H1 (cell line): ENCODE measurements around the gene MYL6B. TPM values are rescaled to one million over a fixed set of nuclear protein-coding genes. Genes with fewer than 3 reads are reported as not detected.

Experiments
- CTCF ChIA-PET: fragments of 300-600 bp; sonication (Branson Sonifier 250); formaldehyde crosslinking; loops from one replicate; lab custom pipeline; 2021; ENCODE audit not compliant: partially characterized antibody; lab: Charles Lee
- POLR2A ChIA-PET: fragments of 300-600 bp; sonication (Branson Sonifier 250); formaldehyde crosslinking; loops from one replicate; lab custom pipeline; 2021; ENCODE audit warnings: inconsistent platforms; ENCODE audit not compliant: partially characterized antibody; lab: Charles Lee
- DNase-seq, 2 experiments: peaks; one replicate each; pipeline versions ENCODE4 v3.0.0 to v3.0.0-alpha.2; 2010 to 2022; ENCODE audit warnings: low spot score in 2 of 2, low read depth in 1 of 2, mixed read lengths in 1 of 2
- FAIRE-seq: peaks from 2 replicates; lab custom pipeline; 2011; peaks lifted over from hg19 to GRCh38; lab: Jason Lieb, UNC
- H2AFZ ChIP-seq: 2 replicates; pipeline ENCODE4 v1.8.1; 2012; ENCODE audit warnings: low read length, inconsistent platforms
- H2AK5ac ChIP-seq: 2 replicates; pipeline ENCODE4 v1.6.1; 2013; ENCODE audit warnings: low read depth, low read length
- H2BK120ac ChIP-seq: replicated peaks from 2 replicates; pipeline ENCODE3; 2013; ENCODE audit warnings: low read depth, low read length, inconsistent platforms
- H2BK12ac ChIP-seq: 2 replicates; pipeline ENCODE4 v1.6.1; 2013; ENCODE audit warnings: low read depth, low read length
- H2BK15ac ChIP-seq: 2 replicates; pipeline ENCODE4 v1.6.1; 2013; ENCODE audit warnings: low read length
- H2BK20ac ChIP-seq: 2 replicates; pipeline ENCODE4 v1.6.1; 2013; ENCODE audit warnings: low read length
- H2BK5ac ChIP-seq: 2 replicates; pipeline ENCODE4 v1.6.1; 2013; ENCODE audit warnings: low read depth, low read length
- H3K14ac ChIP-seq: 2 replicates; pipeline ENCODE4 v1.6.1; 2013; ENCODE audit warnings: inconsistent platforms; ENCODE audit not compliant: insufficient read length
- H3K18ac ChIP-seq: 2 replicates; pipeline ENCODE4 v1.6.1; 2013; ENCODE audit warnings: low read length; ENCODE audit errors: extremely low read depth
- H3K23ac ChIP-seq: 2 replicates; pipeline ENCODE4 v1.6.1; 2013; ENCODE audit warnings: inconsistent platforms; ENCODE audit not compliant: insufficient read length
- H3K23me2 ChIP-seq: 2 replicates; pipeline ENCODE4 v1.6.1; 2013; ENCODE audit warnings: low read depth, low read length
- H3K27ac ChIP-seq: 2 replicates; pipeline ENCODE4 v1.6.1; 2011; ENCODE audit warnings: low read depth, low read length, inconsistent platforms
- H3K27me3 ChIP-seq, 4 experiments: replicated peaks in 1 of 4; 1 replicate in 1 of 4; 2 replicates in 3 of 4; pipeline versions ENCODE4 v1.6.1 to v1.8.1; 2011 to 2013; ENCODE audit warnings: low read length in 3 of 4, mild to moderate bottlenecking in 3 of 4, inconsistent platforms in 2 of 4, mixed read lengths in 2 of 4, moderate library complexity in 1 of 4; ENCODE audit not compliant: control insufficient read depth in 3 of 4, insufficient read depth in 3 of 4; ENCODE audit errors: extremely low read depth in 1 of 4
- H3K36me3 ChIP-seq, 4 experiments: 2 replicates each; pipeline versions ENCODE4 v1.6.1 to v1.8.1; 2011 to 2013; ENCODE audit warnings: mild to moderate bottlenecking in 4 of 4, low read length in 3 of 4, moderate library complexity in 2 of 4, control low read depth in 1 of 4, inconsistent platforms in 1 of 4; ENCODE audit not compliant: insufficient read depth in 4 of 4, control insufficient read depth in 2 of 4
- H3K4ac ChIP-seq: replicated peaks from 2 replicates; pipeline ENCODE3; 2013; ENCODE audit warnings: low read length, low read depth, mixed read lengths, inconsistent platforms; ENCODE audit not compliant: insufficient read length
- H3K4me1 ChIP-seq, 4 experiments: replicated peaks in 1 of 4; 1 replicate in 1 of 4; 2 replicates in 3 of 4; pipeline versions ENCODE4 v1.6.1 to v1.8.1; 2011 to 2013; ENCODE audit warnings: low read length in 3 of 4, inconsistent platforms in 2 of 4, mixed read lengths in 1 of 4; ENCODE audit not compliant: insufficient read depth in 4 of 4, control insufficient read depth in 3 of 4
- H3K4me2 ChIP-seq, 2 experiments: 2 replicates each; pipeline versions ENCODE4 v1.6.1 to v1.8.1; 2011 to 2013; ENCODE audit warnings: low read depth in 2 of 2, low read length in 2 of 2, control low read depth in 1 of 2, inconsistent platforms in 1 of 2, mild to moderate bottlenecking in 1 of 2; ENCODE audit not compliant: insufficient read depth in 1 of 2
- H3K4me3 ChIP-seq, 4 experiments: fragments of 200-600, 300-600 bp in 1 of 4; sonication (generic), shearing (Covaris generic), sonication (Bioruptor Twin) in 1 of 4; 2 replicates each; pipeline versions ENCODE4 v1.5.1 to v1.8.1; 2011 to 2016; ENCODE audit warnings: low read length in 4 of 4, low read depth in 3 of 4, control low read depth in 2 of 4, inconsistent platforms in 2 of 4, mild to moderate bottlenecking in 2 of 4, mixed read lengths in 1 of 4, moderate library complexity in 1 of 4; ENCODE audit not compliant: insufficient read depth in 2 of 4; ENCODE audit errors: extremely low read depth in 1 of 4
- H3K56ac ChIP-seq: replicated peaks from 2 replicates; pipeline ENCODE3; 2013; ENCODE audit warnings: low read depth, mild to moderate bottlenecking, mixed read lengths, low read length, inconsistent platforms; ENCODE audit not compliant: insufficient read length
- H3K79me1 ChIP-seq: 2 replicates; pipeline ENCODE4 v1.6.1; 2013; ENCODE audit warnings: low read depth, low read length, control low read depth
- H3K79me2 ChIP-seq, 2 experiments: 2 replicates each; pipeline versions ENCODE4 v1.6.1 to v1.8.1; 2012 to 2013; ENCODE audit warnings: low read length in 2 of 2, mild to moderate bottlenecking in 2 of 2, inconsistent platforms in 1 of 2; ENCODE audit not compliant: insufficient read depth in 2 of 2, control insufficient read depth in 1 of 2
- H3K9ac ChIP-seq, 4 experiments: replicated peaks in 1 of 4; 1 replicate in 1 of 4; 2 replicates in 3 of 4; pipeline versions ENCODE4 v1.6.1 to v1.8.1; 2011 to 2013; ENCODE audit warnings: low read depth in 3 of 4, low read length in 3 of 4, control low read depth in 2 of 4, mild to moderate bottlenecking in 2 of 4, moderate library complexity in 2 of 4, inconsistent platforms in 1 of 4; ENCODE audit errors: extremely low read depth in 1 of 4
- H3K9me3 ChIP-seq, 2 experiments: 2 replicates each; pipeline versions ENCODE4 v1.6.1 to v1.8.1; 2012 to 2013; ENCODE audit warnings: mild to moderate bottlenecking in 2 of 2, moderate library complexity in 2 of 2, control low read depth in 1 of 2, inconsistent platforms in 1 of 2, low read depth in 1 of 2, low read length in 1 of 2, mixed read lengths in 1 of 2; ENCODE audit not compliant: insufficient read depth in 2 of 2
- H4K20me1 ChIP-seq, 2 experiments: replicated peaks in 1 of 2; 2 replicates each; pipeline versions ENCODE3 to v1.8.1; 2011 to 2013; ENCODE audit warnings: inconsistent platforms in 2 of 2, low read length in 2 of 2, mild to moderate bottlenecking in 1 of 2; ENCODE audit not compliant: insufficient read depth in 2 of 2, control insufficient read depth in 1 of 2
- H4K5ac ChIP-seq: 2 replicates; pipeline ENCODE4 v1.6.1; 2013; ENCODE audit warnings: low read length, low read depth, mixed read lengths, inconsistent platforms; ENCODE audit not compliant: insufficient read length
- H4K8ac ChIP-seq: 2 replicates; pipeline ENCODE4 v1.8.0; 2013; ENCODE audit warnings: mild to moderate bottlenecking, moderate library complexity, low read length, inconsistent platforms; ENCODE audit not compliant: insufficient read depth; ENCODE audit errors: extremely low read depth
- H4K91ac ChIP-seq: replicated peaks from 2 replicates; pipeline ENCODE3; 2013; ENCODE audit warnings: low read length, mixed read lengths, inconsistent platforms; ENCODE audit not compliant: insufficient read length
- NRF1 ChIP-seq: IDR thresholded peaks from 2 replicates; pipeline ENCODE4 v1.6.1; 2011; ENCODE audit warnings: mild to moderate bottlenecking, low read depth, low read length, improper control_type of control experiment
- PHF8 ChIP-seq: fragments of 200-600 bp; sonication (generic); conservative IDR thresholded peaks from 2 replicates; pipeline ENCODE4 v1.7.1; 2012; ENCODE audit warnings: low read depth, mild to moderate bottlenecking, inconsistent platforms, low read length, moderate library complexity
- WGBS, 2 experiments: shearing (Covaris generic) in 1 of 2; methylation state at CpG; one replicate each; pipeline versions ENCODE4 v1.1.6 to v1.1.7; 2013 to 2015; ENCODE audit warnings: low lambda C conversion rate in 2 of 2, mixed read lengths in 2 of 2, inconsistent platforms in 1 of 2, low coverage in 1 of 2, missing lambda C conversion rate in 1 of 2; ENCODE audit not compliant: insufficient replicate concordance in 2 of 2, insufficient coverage in 1 of 2, insufficient read length in 1 of 2; ENCODE audit errors: extremely low coverage in 1 of 2, missing lambda C conversion rate in 1 of 2; 5-methylcytosine and 5-hydroxymethylcytosine counted together
- polyA plus RNA-seq, 7 experiments: library from polyadenylated mRNA; depleted of rRNA in 3 of 7; stranded (reverse) in 5 of 7; unstranded in 2 of 7; fragments of >200 nt in 5 of 7; fragments of 200-250 nt in 2 of 7; gene quantifications; 1 replicate in 5 of 7; 2 replicates in 1 of 7; 4 replicates in 1 of 7; pipeline versions ENCODE4 v1.2.1 to v1.2.3, GENCODE V29; 2011 to 2013; ENCODE audit warnings: missing spikeins in 2 of 7, mixed read lengths in 2 of 7
- total RNA-seq: library from RNA; stranded (reverse); fragmentation: NEBNext Ultra II Directional; extraction: Animal tissue kit (Norgen Biotek cat#: 25700); gene quantifications from 2 replicates; pipeline ENCODE4 v1.2.1, GENCODE V29; 2021
- TF ChIP-seq, protein P1 (sequence below), 3 experiments: IDR thresholded peaks; 1 replicate in 2 of 3; 2 replicates in 1 of 3; pipeline versions ENCODE4 v1.5.1 to v1.6.1; 2011; ENCODE audit warnings: low read length in 3 of 3, mild to moderate bottlenecking in 3 of 3, inconsistent platforms in 2 of 3, low read depth in 1 of 3, moderate library complexity in 1 of 3; ENCODE audit not compliant: insufficient read depth in 1 of 3; ENCODE audit errors: control extremely low read depth in 1 of 3

MYL6B gene
- total and polyA plus RNA-seq, 2 of the 8 experiments (the other 6 are each of a cell fraction or from before 2014, with no cell fraction given): 163 to 202 TPM

DNA sequence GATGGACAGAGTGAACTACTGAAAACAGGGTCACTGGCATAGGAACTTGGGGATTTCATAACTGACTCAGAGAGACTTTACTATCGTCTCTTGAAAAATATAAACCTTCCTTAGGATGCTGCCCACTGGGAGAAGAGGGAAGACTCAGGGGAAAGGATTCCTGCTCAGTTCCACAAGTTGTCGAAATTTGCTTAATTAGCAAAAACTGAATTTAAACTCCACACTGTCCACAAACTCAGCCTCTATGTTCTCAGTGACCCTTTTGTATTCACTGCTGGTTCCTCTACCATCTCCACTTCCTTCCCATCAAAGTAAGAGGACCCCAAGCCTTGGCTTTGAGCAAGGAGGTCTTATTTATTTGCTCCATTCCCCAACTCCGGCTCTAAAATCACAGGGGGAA lies 7.2 kb upstream of the MYL6B start:
- H3K36me3 ChIP-seq: peaks cover 18 to 40% (median 35%) of the 10 kb centered on the region in 4 experiments; a peak in 7 of 8 replicates
- H2BK12ac ChIP-seq: no peak overlapping the region
- no peak overlapping the region for H4K5ac ChIP-seq
- H4K20me1 ChIP-seq: no peaks in the 10 kb centered on the region
- no peak overlapping the region for H2AK5ac ChIP-seq
- no peak overlapping the region for H3K4me3 ChIP-seq
- H2BK120ac ChIP-seq: no peak overlapping the region
- FAIRE-seq (no peak), DNase-seq (no peak)
- ChIA-PET POLR2A (interaction anchor here (1.0 to 1.5 kb wide), 2 partner anchors 10 to 22 kb away, joined by 4 read pairs; no protein-coding TSS in a partner anchor), CTCF (interaction anchor here (0.9 to 3.5 kb wide), 6 partner anchors 9 to 26 kb away, joined by 3 to 19 read pairs (median 4); partner anchors contain the start of gene ZC3H10)
- H4K8ac ChIP-seq: no peak overlapping the region
- H3K9me3 ChIP-seq: no peaks in the 10 kb centered on the region
- no peak overlapping the region for H3K23ac ChIP-seq
- H3K4me1 ChIP-seq: no peaks in the 10 kb centered on the region
- no peaks in the 10 kb centered on the region for H3K79me1 ChIP-seq
- WGBS, 2 experiments: 93% methylated on average over 3 of the region's 3 CpGs; no CpG with 5 or more reads in 1 of the 2 experiments
- H2BK5ac ChIP-seq: no peak overlapping the region
- no peak overlapping the region for H3K14ac ChIP-seq
- TF ChIP-seq PHF8: no peak
- TF ChIP-seq NRF1: no peak
- TF ChIP-seq, protein P1, sequence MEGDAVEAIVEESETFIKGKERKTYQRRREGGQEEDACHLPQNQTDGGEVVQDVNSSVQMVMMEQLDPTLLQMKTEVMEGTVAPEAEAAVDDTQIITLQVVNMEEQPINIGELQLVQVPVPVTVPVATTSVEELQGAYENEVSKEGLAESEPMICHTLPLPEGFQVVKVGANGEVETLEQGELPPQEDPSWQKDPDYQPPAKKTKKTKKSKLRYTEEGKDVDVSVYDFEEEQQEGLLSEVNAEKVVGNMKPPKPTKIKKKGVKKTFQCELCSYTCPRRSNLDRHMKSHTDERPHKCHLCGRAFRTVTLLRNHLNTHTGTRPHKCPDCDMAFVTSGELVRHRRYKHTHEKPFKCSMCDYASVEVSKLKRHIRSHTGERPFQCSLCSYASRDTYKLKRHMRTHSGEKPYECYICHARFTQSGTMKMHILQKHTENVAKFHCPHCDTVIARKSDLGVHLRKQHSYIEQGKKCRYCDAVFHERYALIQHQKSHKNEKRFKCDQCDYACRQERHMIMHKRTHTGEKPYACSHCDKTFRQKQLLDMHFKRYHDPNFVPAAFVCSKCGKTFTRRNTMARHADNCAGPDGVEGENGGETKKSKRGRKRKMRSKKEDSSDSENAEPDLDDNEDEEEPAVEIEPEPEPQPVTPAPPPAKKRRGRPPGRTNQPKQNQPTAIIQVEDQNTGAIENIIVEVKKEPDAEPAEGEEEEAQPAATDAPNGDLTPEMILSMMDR (IDR thresholded peaks at IDR 0.05; ENCODE audit: control extremely low read depth in 1 of 3, insufficient read depth in 1 of 3, low read depth in 1 of 3, low read length in 3 of 3): no peak
- H2BK20ac ChIP-seq: no peak overlapping the region
- no peak overlapping the region for H2AFZ ChIP-seq
- H3K18ac ChIP-seq: no peak overlapping the region
- no peak overlapping the region for H3K4ac ChIP-seq
- H3K27me3 ChIP-seq: no peaks in the 10 kb centered on the region; a peak in 1 of 7 replicates
- no peaks in the 10 kb centered on the region for H3K23me2 ChIP-seq
- H3K56ac ChIP-seq: no peak overlapping the region
- no peak overlapping the region for H2BK15ac ChIP-seq
- no peak overlapping the region for H4K91ac ChIP-seq
- no peak overlapping the region for H3K27ac ChIP-seq
- H3K9ac ChIP-seq: no peak overlapping the region
- no peak overlapping the region for H3K4me2 ChIP-seq
- H3K79me2 ChIP-seq: no peaks in the 10 kb centered on the region
